Stimulated activated effector memory CD8-positive, alpha-beta T cell treated with anti-CD3 and anti-CD28 coated beads, Interleukin-12 subunit alpha, Interleukin-12 subunit beta, amount 100 ng/mL, for 72 hours (primary cell): ENCODE results near the gene APBA2.

ENCODE experiments used
- ATAC-seq: fragments of 150-1000 bp; cut with Tn5 transposase; 2 replicates; pipeline ENCODE4 v1.10.0; 2021
- DNase-seq, 2 donors: peaks; one replicate each; pipeline ENCODE4 v3.0.0; 2021 to 2022; ENCODE audit warnings: low spot score in 2 of 2
- H3K27ac Mint-ChIP-seq: one replicate; pipeline ENCODE4 v1.8.0; 2022; ENCODE audit warnings: mild to moderate bottlenecking, mixed read lengths
- H3K36me3 Mint-ChIP-seq: one replicate; pipeline ENCODE4 v1.8.0; 2022; ENCODE audit warnings: mild to moderate bottlenecking, mixed read lengths
- H3K4me1 Mint-ChIP-seq: one replicate; pipeline ENCODE4 v1.8.0; 2022; ENCODE audit warnings: mixed read lengths
- H3K4me3 Mint-ChIP-seq: one replicate; pipeline ENCODE4 v1.8.0; 2022; ENCODE audit warnings: mild to moderate bottlenecking, mixed read lengths
- H3K9me3 Mint-ChIP-seq: one replicate; pipeline ENCODE4 v1.8.0; 2022; ENCODE audit warnings: mixed read lengths

APBA2 gene

DNA sequence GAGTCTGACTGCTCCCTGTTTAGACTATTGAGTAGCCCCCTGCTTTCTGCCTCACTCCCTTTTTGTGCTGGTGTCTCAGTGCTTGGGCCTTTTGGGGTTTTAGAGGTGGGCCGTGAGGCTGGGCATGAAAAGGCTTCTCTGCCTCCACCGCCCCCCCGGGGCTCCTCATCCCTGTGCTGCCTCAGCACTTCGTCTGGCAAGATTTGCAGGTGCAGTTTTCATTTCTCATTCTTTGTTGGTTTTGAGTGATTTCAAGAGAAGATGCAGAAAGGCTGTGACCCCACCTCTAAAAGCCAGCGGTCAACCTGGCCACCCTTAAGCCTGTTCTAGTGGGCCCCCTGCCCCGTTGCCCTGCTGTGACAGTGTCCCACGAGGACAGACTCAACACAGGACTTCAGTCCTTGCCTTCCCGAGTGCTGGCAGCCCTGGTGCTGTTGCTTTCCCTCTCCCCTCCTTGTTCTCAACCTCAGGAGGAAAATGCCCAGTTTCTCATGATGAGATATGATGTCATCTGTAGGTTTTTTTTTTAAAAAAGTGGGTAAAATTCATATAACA lies 38.0 kb downstream of the APBA2 start:
- Mint-ChIP-seq H3K4me1 (peaks cover 29% of the 10 kb centered on the region), H3K4me3 (no peak overlapping the region), H3K9me3 (no peaks in the 10 kb centered on the region), H3K27ac (no peak overlapping the region), H3K36me3 (no peaks in the 10 kb centered on the region)
- DNase-seq (no peak), ATAC-seq (no peak)

DNA sequence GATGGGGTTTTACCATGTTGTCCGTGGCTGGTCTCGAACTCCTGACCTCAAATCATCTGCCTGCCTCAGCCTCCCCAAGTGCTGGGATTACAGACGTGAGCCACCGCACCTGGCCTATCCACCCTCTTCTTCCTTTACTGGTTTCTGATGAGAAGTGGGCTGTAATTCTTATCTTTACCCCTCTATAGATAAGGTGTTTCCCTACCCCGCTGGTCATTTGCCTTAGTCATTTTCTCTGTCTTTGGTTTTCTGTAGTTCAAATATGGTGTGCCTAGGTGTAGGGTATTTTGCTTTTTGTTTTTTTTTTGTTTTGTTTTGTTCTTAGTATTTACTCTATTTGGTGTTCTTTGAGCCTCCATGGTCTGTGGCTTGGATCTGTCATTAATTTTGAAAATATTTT lies 41.3 kb downstream of the APBA2 start:
- H3K4me3 Mint-ChIP-seq, result no peak overlapping the region
- H3K27ac Mint-ChIP-seq, result no peak overlapping the region
- no peaks in the 10 kb centered on the region for H3K9me3 Mint-ChIP-seq
- no peak for ATAC-seq
- peaks cover 7% of the 10 kb centered on the region for H3K4me1 Mint-ChIP-seq
- no peak for DNase-seq
- no peaks in the 10 kb centered on the region for H3K36me3 Mint-ChIP-seq

- no peak for DNase-seq
- Mint-ChIP-seq H3K27ac (no peak overlapping the region), H3K36me3 (peaks cover 7% of the 10 kb centered on the region)
Measured at GRCh38 chr15:28929200-28929599, 43.4 kb downstream of the APBA2 start.

GRCh38 chr15:28930011-28930410 lies 44.2 kb downstream of the APBA2 start:
- H3K27ac Mint-ChIP-seq, result no peak overlapping the region
- H3K9me3 Mint-ChIP-seq, result no peaks in the 10 kb centered on the region
- peak; percentile 38 for ATAC-seq
- H3K36me3 Mint-ChIP-seq, result peaks cover 8% of the 10 kb centered on the region
- peaks cover 11% of the 10 kb centered on the region for H3K4me1 Mint-ChIP-seq
- no peak overlapping the region for H3K4me3 Mint-ChIP-seq
- no peak for DNase-seq

More at GRCh38 chr15:28929200-28929599, 43.4 kb downstream of the APBA2 start:
- no peak for ATAC-seq
- H3K4me1 Mint-ChIP-seq, result peaks cover 8% of the 10 kb centered on the region
- H3K4me3 Mint-ChIP-seq, result no peak overlapping the region
- no peaks in the 10 kb centered on the region for H3K9me3 Mint-ChIP-seq

GRCh38 chr15:28930476-28931291 lies 44.9 kb downstream of the APBA2 start:
- DNase-seq, result no peak
- H3K36me3 Mint-ChIP-seq, result peaks cover 8% of the 10 kb centered on the region
- no peaks in the 10 kb centered on the region for H3K9me3 Mint-ChIP-seq
- ATAC-seq, result no peak
- peaks cover 15% of the 10 kb centered on the region for H3K4me1 Mint-ChIP-seq
- no peak overlapping the region for H3K4me3 Mint-ChIP-seq
- no peak overlapping the region for H3K27ac Mint-ChIP-seq

GRCh38 chr15:28931828-28932227 lies 46.1 kb downstream of the APBA2 start:
- no peaks in the 10 kb centered on the region for H3K9me3 Mint-ChIP-seq
- H3K36me3 Mint-ChIP-seq, result peaks cover 8% of the 10 kb centered on the region
- no peak for ATAC-seq
- DNase-seq, result no peak
- H3K4me3 Mint-ChIP-seq, result no peak overlapping the region
- H3K4me1 Mint-ChIP-seq, result peaks cover 24% of the 10 kb centered on the region
- H3K27ac Mint-ChIP-seq, result no peak overlapping the region

DNA sequence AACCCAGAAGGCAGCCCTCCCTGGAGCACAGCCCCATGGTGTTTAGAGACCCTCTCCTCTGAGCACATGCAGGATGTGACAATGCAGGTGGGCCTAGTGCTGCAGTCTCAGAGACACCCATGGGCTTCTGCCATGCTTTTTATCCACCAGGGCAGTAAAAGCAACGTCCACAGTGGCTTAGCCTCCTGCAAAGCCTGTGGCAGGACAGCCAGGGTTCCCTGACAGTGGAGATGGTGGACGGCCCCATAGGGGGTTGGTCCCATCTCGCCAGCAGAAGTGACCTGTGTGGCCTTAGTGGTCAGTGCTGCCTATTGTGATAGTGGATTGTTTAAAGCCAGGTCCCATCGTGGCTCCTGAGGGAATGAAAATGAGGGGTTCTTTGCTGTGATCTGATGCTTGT lies 46.6 kb downstream of the APBA2 start:
- H3K4me1 Mint-ChIP-seq, result peaks cover 29% of the 10 kb centered on the region
- H3K27ac Mint-ChIP-seq, result no peak overlapping the region
- no peaks in the 10 kb centered on the region for H3K9me3 Mint-ChIP-seq
- peaks cover 8% of the 10 kb centered on the region for H3K36me3 Mint-ChIP-seq
- no peak overlapping the region for H3K4me3 Mint-ChIP-seq
- DNase-seq, result no peak
- no peak for ATAC-seq

DNA sequence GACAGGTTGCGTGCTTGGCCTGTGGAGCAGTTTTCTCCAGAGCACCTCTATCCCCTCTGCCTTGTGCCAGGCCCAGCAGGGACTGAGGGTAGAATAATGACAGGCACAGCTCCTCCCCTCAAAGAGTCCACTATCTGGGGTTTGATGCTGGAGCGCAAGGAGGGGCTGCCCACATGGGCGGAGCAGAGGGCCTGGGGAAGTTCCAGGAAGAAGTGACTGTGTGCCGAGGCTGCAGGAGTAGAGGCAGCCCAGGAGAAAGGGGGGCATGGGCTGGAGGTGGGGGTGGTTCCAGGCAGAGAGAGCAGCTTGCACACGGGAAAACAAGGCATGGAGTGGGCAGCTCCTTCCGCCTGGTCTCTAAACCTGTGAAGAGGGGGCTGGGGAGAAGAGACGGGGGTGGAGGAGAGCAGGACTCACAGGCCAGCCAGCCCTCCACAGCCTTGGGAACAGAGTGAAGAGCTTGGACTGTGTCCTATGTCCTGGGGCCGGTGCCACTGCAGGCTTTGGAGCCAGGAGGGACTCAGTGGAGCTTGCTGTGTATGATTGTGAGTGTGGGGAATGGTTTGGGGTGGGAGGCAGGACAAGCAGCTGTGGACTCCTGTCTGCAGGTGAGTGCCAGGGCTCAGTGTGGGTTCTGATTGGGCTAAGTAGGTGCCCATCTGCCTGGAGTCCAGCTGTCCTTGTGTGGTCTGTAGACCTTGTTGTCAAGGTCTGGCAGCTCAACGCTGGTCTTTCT lies 48.1 kb downstream of the APBA2 start:
- DNase-seq (no peak), ATAC-seq (no peak)
- peaks cover 32% of the 10 kb centered on the region for H3K4me1 Mint-ChIP-seq
- no peak overlapping the region for H3K4me3 Mint-ChIP-seq
- peak overlapping the region; percentile 66 for H3K27ac Mint-ChIP-seq
- no peaks in the 10 kb centered on the region for H3K9me3 Mint-ChIP-seq
- H3K36me3 Mint-ChIP-seq, result peaks cover 8% of the 10 kb centered on the region

GRCh38 chr15:28934645-28935044 lies 48.9 kb downstream of the APBA2 start:
- Mint-ChIP-seq H3K4me1 (peaks cover 40% of the 10 kb centered on the region), H3K9me3 (peaks cover 3% of the 10 kb centered on the region), H3K27ac (no peak overlapping the region), H3K36me3 (peaks cover 8% of the 10 kb centered on the region), H3K4me3 (no peak overlapping the region)
- no peak for ATAC-seq
- no peak for DNase-seq

DNA sequence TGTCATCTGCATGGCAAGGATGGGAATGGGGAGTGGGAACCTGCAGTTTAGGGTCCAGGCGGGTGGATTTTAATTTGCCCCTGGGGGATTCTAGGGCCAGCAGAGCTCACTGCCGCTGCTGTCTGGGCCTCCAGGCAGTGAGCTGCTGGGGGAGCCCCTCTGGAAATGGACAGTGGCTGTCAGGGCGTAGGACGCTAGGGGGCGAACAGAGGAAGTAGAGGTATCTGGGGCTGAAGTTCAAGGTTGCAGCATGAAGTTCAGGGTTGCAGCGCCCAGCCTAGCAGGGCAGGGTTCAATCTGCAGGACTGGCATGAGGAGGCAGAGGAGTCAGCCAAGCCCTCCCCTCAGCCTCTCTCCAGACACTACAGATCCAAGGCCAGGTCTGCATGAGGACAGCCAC lies 49.5 kb downstream of the APBA2 start:
- peaks cover 44% of the 10 kb centered on the region for H3K4me1 Mint-ChIP-seq
- peak; percentile 53 for ATAC-seq
- no peak overlapping the region for H3K4me3 Mint-ChIP-seq
- peak in 1 of 2 donors; percentile 66 for DNase-seq
- peaks cover 8% of the 10 kb centered on the region for H3K36me3 Mint-ChIP-seq
- H3K9me3 Mint-ChIP-seq, result peaks cover 3% of the 10 kb centered on the region
- H3K27ac Mint-ChIP-seq, result no peak overlapping the region

- DNase-seq (no peak), ATAC-seq (no peak)
- Mint-ChIP-seq H3K36me3 (peaks cover 8% of the 10 kb centered on the region), H3K4me3 (no peak overlapping the region), H3K4me1 (peaks cover 48% of the 10 kb centered on the region), H3K27ac (no peak overlapping the region), H3K9me3 (peaks cover 3% of the 10 kb centered on the region)
Measured at GRCh38 chr15:28936081-28936480, 50.3 kb downstream of the APBA2 start.

- Mint-ChIP-seq H3K4me1 (peaks cover 51% of the 10 kb centered on the region), H3K36me3 (peaks cover 8% of the 10 kb centered on the region), H3K27ac (peak overlapping the region; percentile 26), H3K4me3 (peak overlapping the region; percentile 19), H3K9me3 (peaks cover 3% of the 10 kb centered on the region)
- DNase-seq (no peak), ATAC-seq (no peak)
Measured at GRCh38 chr15:28936481-28936881, 50.7 kb downstream of the APBA2 start.

- H3K27ac Mint-ChIP-seq, result peak overlapping the region; percentile 26
- ATAC-seq (no peak), DNase-seq (no peak)
- H3K4me3 Mint-ChIP-seq, result peak overlapping the region; percentile 19
- H3K36me3 Mint-ChIP-seq, result peaks cover 8% of the 10 kb centered on the region
- peaks cover 3% of the 10 kb centered on the region for H3K9me3 Mint-ChIP-seq
- peaks cover 57% of the 10 kb centered on the region for H3K4me1 Mint-ChIP-seq
Measured at GRCh38 chr15:28937271-28937670, 51.5 kb downstream of the APBA2 start.

GRCh38 chr15:28942046-28942445 lies 56.3 kb downstream of the APBA2 start:
- DNase-seq, result no peak
- peaks cover 51% of the 10 kb centered on the region for H3K4me1 Mint-ChIP-seq
- no peak overlapping the region for H3K4me3 Mint-ChIP-seq
- no peak overlapping the region for H3K27ac Mint-ChIP-seq
- H3K9me3 Mint-ChIP-seq, result peaks cover 3% of the 10 kb centered on the region
- ATAC-seq, result peak; percentile 70
- H3K36me3 Mint-ChIP-seq, result no peaks in the 10 kb centered on the region

DNA sequence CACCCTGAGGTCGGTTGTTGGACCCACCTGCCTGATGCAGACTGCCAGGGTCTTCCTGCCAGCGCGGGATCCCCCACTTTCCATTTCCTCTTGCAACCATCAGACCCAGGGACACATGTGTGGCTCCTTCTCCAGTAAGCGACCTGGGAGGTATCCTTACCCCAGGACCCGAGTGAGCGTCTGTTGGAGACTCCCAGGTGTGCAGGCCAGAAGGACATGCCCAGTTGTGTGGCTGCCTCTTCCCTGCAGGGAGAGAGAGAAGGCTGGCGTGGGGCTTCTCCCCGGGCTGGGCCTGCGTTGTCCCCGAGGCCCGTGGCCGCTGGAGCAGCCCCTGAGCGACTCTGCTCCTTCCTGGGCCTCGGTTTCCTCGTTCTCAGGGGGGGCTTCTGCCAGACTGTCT lies 56.8 kb downstream of the APBA2 start:
- ATAC-seq (no peak), DNase-seq (no peak)
- H3K27ac Mint-ChIP-seq, result no peak overlapping the region

GRCh38 chr15:28943146-28943545 lies 57.4 kb downstream of the APBA2 start:
- Mint-ChIP-seq H3K27ac (no peak overlapping the region), H3K4me1 (peaks cover 58% of the 10 kb centered on the region), H3K36me3 (no peaks in the 10 kb centered on the region), H3K9me3 (peaks cover 3% of the 10 kb centered on the region), H3K4me3 (no peak overlapping the region)
- no peak for DNase-seq
- no peak for ATAC-seq

More for the DNA sequence above, 56.8 kb downstream of the APBA2 start:
- Mint-ChIP-seq H3K9me3 (peaks cover 3% of the 10 kb centered on the region), H3K4me1 (peaks cover 52% of the 10 kb centered on the region), H3K36me3 (no peaks in the 10 kb centered on the region), H3K4me3 (no peak overlapping the region)
